C4-2B (cell line): ENCODE data around the gene LRP1B.

Experiments
- ZFX ChIP-seq: fragments of 450-650 bp; IDR thresholded peaks from 2 replicates; pipeline ENCODE4 v1.6.1; 2017
- TF ChIP-seq, protein P1 (sequence below): fragments of 450-650 bp; conservative IDR thresholded peaks from 2 replicates; pipeline ENCODE4 v1.5.1; 2017; ENCODE audit warnings: mild to moderate bottlenecking

GRCh38 chr2:140998017-140998416 lies 1132.8 kb downstream of the LRP1B start:
- TF ChIP-seq, protein P1, sequence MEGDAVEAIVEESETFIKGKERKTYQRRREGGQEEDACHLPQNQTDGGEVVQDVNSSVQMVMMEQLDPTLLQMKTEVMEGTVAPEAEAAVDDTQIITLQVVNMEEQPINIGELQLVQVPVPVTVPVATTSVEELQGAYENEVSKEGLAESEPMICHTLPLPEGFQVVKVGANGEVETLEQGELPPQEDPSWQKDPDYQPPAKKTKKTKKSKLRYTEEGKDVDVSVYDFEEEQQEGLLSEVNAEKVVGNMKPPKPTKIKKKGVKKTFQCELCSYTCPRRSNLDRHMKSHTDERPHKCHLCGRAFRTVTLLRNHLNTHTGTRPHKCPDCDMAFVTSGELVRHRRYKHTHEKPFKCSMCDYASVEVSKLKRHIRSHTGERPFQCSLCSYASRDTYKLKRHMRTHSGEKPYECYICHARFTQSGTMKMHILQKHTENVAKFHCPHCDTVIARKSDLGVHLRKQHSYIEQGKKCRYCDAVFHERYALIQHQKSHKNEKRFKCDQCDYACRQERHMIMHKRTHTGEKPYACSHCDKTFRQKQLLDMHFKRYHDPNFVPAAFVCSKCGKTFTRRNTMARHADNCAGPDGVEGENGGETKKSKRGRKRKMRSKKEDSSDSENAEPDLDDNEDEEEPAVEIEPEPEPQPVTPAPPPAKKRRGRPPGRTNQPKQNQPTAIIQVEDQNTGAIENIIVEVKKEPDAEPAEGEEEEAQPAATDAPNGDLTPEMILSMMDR, result no peak
- no peak for TF ChIP-seq ZFX
